Measurements from ENCODE around the gene FAM50B. TPM values are rescaled to one million over a fixed set of nuclear protein-coding genes. Genes with fewer than 3 reads are reported as not detected.

FAM50B gene
- total and polyA plus RNA-seq, 2 of the 4 experiments (the other 2 are of a cell fraction): 4.1 to 7.4 TPM

DNA sequence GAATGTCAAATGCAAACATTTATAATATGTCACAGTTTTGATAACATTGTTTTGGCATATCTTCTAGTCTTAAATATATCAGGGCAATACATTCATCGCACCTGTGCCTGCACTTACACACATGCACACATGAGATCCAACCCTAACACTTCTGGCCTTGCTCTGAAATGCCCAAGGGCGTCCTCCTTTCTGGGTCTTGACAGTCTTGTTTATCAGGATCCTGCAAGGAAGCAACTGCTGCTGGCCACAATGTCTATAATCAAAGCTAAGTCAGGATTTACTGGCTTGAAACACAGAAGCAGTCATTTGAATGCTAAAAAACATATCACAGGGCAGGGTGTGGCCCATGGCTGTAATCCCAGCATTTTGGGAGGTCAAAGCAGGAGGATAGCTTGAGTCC lies 32.9 kb upstream of the FAM50B start:
- no peaks in the 10 kb centered on the region for H3K27me3 ChIP-seq (ENCODE audit: control insufficient read depth, insufficient read depth, low read length)
- POLR2A ChIA-PET (ENCODE audit: unreplicated experiment): no interaction called here

More for the DNA sequence above, 32.9 kb upstream of the FAM50B start:
- no peak overlapping the region for H2AK9ac ChIP-seq (replicated peaks; ENCODE audit: low read depth, low read length, poor library complexity)
- H4K20me1 ChIP-seq (ENCODE audit: insufficient read depth, low read length): no peaks in the 10 kb centered on the region
- no peak overlapping the region for H2AFZ ChIP-seq (replicated peaks; ENCODE audit: low read length, poor library complexity)
- H2BK5ac ChIP-seq (ENCODE audit: low read depth, low read length, poor library complexity, severe bottlenecking): no peak overlapping the region
- no peak overlapping the region for H3K23ac ChIP-seq (ENCODE audit: low read depth, low read length)
- dilution Hi-C loops (cut with HindIII; ENCODE audit: low sequenced_read_pairs, unreplicated experiment) (no loop called here), in situ Hi-C loops (cut with MboI; ENCODE audit: low sequenced_read_pairs) (no loop called here), intact Hi-C loops (cut with micrococcal nuclease) (no loop called here)
- H4K8ac ChIP-seq (ENCODE audit: low read depth in 2 of 2, low read length in 2 of 2): no peak overlapping the region
- no CpG with 5 or more reads among the region's 2 CpGs for WGBS, 2 experiments (ENCODE audit: extremely low coverage in 2 of 2, insufficient read length in 1 of 2)
- H3K4me3 ChIP-seq (ENCODE audit: insufficient read depth, low read depth, low read length): no peak overlapping the region
- CTCF ChIA-PET: no interaction called here
- peaks cover 7% of the 10 kb centered on the region for H3K4me1 ChIP-seq (ENCODE audit: control insufficient read depth, insufficient read depth, low read length)
- no peak overlapping the region for H2BK20ac ChIP-seq (ENCODE audit: low read depth, low read length)
- H3K79me1 ChIP-seq (ENCODE audit: low read depth in 1 of 2, low read length in 2 of 2): no peaks in the 10 kb centered on the region
- H2BK120ac ChIP-seq (ENCODE audit: low read depth, low read length): no peak overlapping the region
- no peak overlapping the region; the same call in 1 of the 2 replicates for H4K91ac ChIP-seq (ENCODE audit: insufficient read depth, low read depth, low read length)
- no peak overlapping the region for H4K5ac ChIP-seq (ENCODE audit: low read depth, low read length)
- no peak overlapping the region for H2BK15ac ChIP-seq (ENCODE audit: low read depth, low read length)
- H3K9me3 ChIP-seq (ENCODE audit: control insufficient read depth, insufficient read depth, low read length): no peaks in the 10 kb centered on the region
- no peak overlapping the region for H2AK5ac ChIP-seq (ENCODE audit: low read depth, low read length)
- H3K9me1 ChIP-seq (ENCODE audit: insufficient read depth, low read length): peaks cover 10% of the 10 kb centered on the region
- no peak for DNase-seq
- no peak overlapping the region for H3K9ac ChIP-seq (ENCODE audit: low read depth, low read length)
- ATAC-seq (ENCODE audit: low read depth): no peak
- no peak overlapping the region for H3K4me2 ChIP-seq (ENCODE audit: low read depth, low read length)
- no peak overlapping the region for H3K56ac ChIP-seq (ENCODE audit: extremely low read depth, insufficient read depth, low read length)
- no peak for TF ChIP-seq FOS (IDR thresholded peaks at IDR 0.05; ENCODE audit: low read depth, low read length)
- no peak for TF ChIP-seq SMC3 (IDR thresholded peaks at IDR 0.05; ENCODE audit: low read depth, low read length)
- TF ChIP-seq RCOR1 (IDR thresholded peaks at IDR 0.05; ENCODE audit: insufficient replicate concordance, low read length): no peak
- no peak for TF ChIP-seq POLR2A (IDR thresholded peaks at IDR 0.05; ENCODE audit: low read depth, low read length)
- no peak for TF ChIP-seq CHD1 (IDR thresholded peaks at IDR 0.05; ENCODE audit: low read depth, low read length)
- TF ChIP-seq BHLHE40 (IDR thresholded peaks at IDR 0.05; ENCODE audit: low read depth, low read length): no peak
- TF ChIP-seq NFE2L2 (IDR thresholded peaks at IDR 0.05; ENCODE audit: low read depth, low read length): no peak
- TF ChIP-seq CTCF (conservative IDR thresholded peaks at IDR 0.05; ENCODE audit: low read depth, low read length): no peak
- TF ChIP-seq, protein P1, sequence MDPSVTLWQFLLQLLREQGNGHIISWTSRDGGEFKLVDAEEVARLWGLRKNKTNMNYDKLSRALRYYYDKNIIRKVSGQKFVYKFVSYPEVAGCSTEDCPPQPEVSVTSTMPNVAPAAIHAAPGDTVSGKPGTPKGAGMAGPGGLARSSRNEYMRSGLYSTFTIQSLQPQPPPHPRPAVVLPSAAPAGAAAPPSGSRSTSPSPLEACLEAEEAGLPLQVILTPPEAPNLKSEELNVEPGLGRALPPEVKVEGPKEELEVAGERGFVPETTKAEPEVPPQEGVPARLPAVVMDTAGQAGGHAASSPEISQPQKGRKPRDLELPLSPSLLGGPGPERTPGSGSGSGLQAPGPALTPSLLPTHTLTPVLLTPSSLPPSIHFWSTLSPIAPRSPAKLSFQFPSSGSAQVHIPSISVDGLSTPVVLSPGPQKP (IDR thresholded peaks at IDR 0.05; ENCODE audit: borderline replicate concordance, low read depth, low read length): no peak
- no peak overlapping the region for H3K18ac ChIP-seq (ENCODE audit: low read depth, low read length)
- no peaks in the 10 kb centered on the region for H3K36me3 ChIP-seq (ENCODE audit: control insufficient read depth, insufficient read depth, low read length)
- H3K4ac ChIP-seq (ENCODE audit: low read depth, low read length): no peak overlapping the region
- H3K14ac ChIP-seq (replicated peaks; ENCODE audit: low read depth, low read length): no peak overlapping the region
- H3K27ac ChIP-seq (ENCODE audit: insufficient read depth, low read length): no peak overlapping the region
- no TSS peak for BruUV-seq (replicated peaks)

All from IMR-90 (cell line).